Endodermal cell (in vitro differentiated cells): ENCODE measurements around the gene NKD1. TPM values are rescaled to one million over a fixed set of nuclear protein-coding genes. Genes with fewer than 3 reads are reported as not detected.
A peak's percentile ranks its signal among the peaks of the same experiment; 100 is the strongest.
"Not testable (repeated sequence)": the region's sequence is repeated elsewhere in the genome, so short reads cannot be mapped to it uniquely, and the experiment has no call there.

Source experiments
- DNase-seq: peaks from one replicate; pipeline ENCODE4 v3.0.0-alpha.2; 2017
- H3K27ac ChIP-seq: 2 replicates; pipeline ENCODE4 v1.5.1; 2013; ENCODE audit warnings: mild to moderate bottlenecking, low read depth, low read length, moderate library complexity
- H3K27me3 ChIP-seq: 2 replicates; pipeline ENCODE4 v1.6.1; 2013; ENCODE audit warnings: mild to moderate bottlenecking, low read length, moderate library complexity; ENCODE audit not compliant: insufficient read depth, control insufficient read depth, poor library complexity, severe bottlenecking
- H3K36me3 ChIP-seq: 2 replicates; pipeline ENCODE4 v1.7.0; 2013; ENCODE audit warnings: mild to moderate bottlenecking, low read length, moderate library complexity; ENCODE audit not compliant: control insufficient read depth, insufficient read depth
- H3K4me1 ChIP-seq: one replicate; pipeline ENCODE4 v1.7.0; 2013; ENCODE audit warnings: low read length; ENCODE audit not compliant: control insufficient read depth, insufficient read depth
- H3K4me3 ChIP-seq: 2 replicates; pipeline ENCODE4 v1.5.1; 2013; ENCODE audit warnings: mild to moderate bottlenecking, low read length, moderate library complexity
- H3K9ac ChIP-seq: 2 replicates; pipeline ENCODE4 v1.6.1; 2013; ENCODE audit warnings: mild to moderate bottlenecking, low read length, moderate library complexity; ENCODE audit not compliant: poor library complexity, severe bottlenecking; ENCODE audit errors: extremely low read depth
- H3K9me3 ChIP-seq: 2 replicates; pipeline ENCODE4 v1.6.1; 2013; ENCODE audit warnings: mild to moderate bottlenecking, low read length, moderate library complexity; ENCODE audit not compliant: control insufficient read depth
- H3K27ac Mint-ChIP-seq: 2 replicates; pipeline ENCODE4 v1.8.0; 2020; ENCODE audit warnings: mixed read lengths
- H3K27me3 Mint-ChIP-seq: 2 replicates; pipeline ENCODE4 v1.8.0; 2021; ENCODE audit warnings: mild to moderate bottlenecking, mixed read lengths; ENCODE audit not compliant: insufficient read depth
- H3K36me3 Mint-ChIP-seq: 2 replicates; pipeline ENCODE4 v1.8.0; 2020; ENCODE audit warnings: low read depth, mixed read lengths
- H3K4me1 Mint-ChIP-seq: 2 replicates; pipeline ENCODE4 v1.8.0; 2020; ENCODE audit warnings: mixed read lengths
- H3K4me3 Mint-ChIP-seq: 2 replicates; pipeline ENCODE4 v1.8.0; 2020; ENCODE audit warnings: mild to moderate bottlenecking, moderate library complexity, mixed read lengths
- H3K9me3 Mint-ChIP-seq: 2 replicates; pipeline ENCODE4 v1.8.0; 2020; ENCODE audit warnings: mild to moderate bottlenecking, mixed read lengths
- CTCF ChIP-seq: fragments of 200-600 bp; sonication (generic); conservative IDR thresholded peaks from 2 replicates; pipeline ENCODE4 v1.5.0; 2021; ENCODE audit warnings: antibody characterized with exemption, mild to moderate bottlenecking
- WGBS, 2 experiments: methylation state at CpG; one replicate each; pipeline versions ENCODE4 v1.1.5 to v1.1.7; 2013; ENCODE audit warnings: missing lambda C conversion rate in 2 of 2, mixed read lengths in 1 of 2; ENCODE audit not compliant: insufficient coverage in 1 of 2, insufficient read length in 1 of 2; 5-methylcytosine and 5-hydroxymethylcytosine counted together
- total RNA-seq, 2 donors: library from RNA; stranded (reverse); fragmentation: NEBNext Ultra II Directional in 1 of 2; extraction: Animal tissue kit (Norgen Biotek cat#: 25700) in 1 of 2; gene quantifications; 2 replicates in 1 of 2; 3 replicates in 1 of 2; pipeline ENCODE4 v1.2.1, GENCODE V29; 2021

The NKD1 gene
- total RNA-seq, 2 donors from 2014 or later, result 7.0 to 9.5 TPM

GRCh38 chr16:50534958-50535357 is 13.2 kb upstream of the NKD1 start:
- Histone ChIP-seq H3K9me3 (peaks cover 3% of the 10 kb centered on the region), H3K27ac (no peak overlapping the region), H3K36me3 (no peaks in the 10 kb centered on the region), H3K4me1 (no peaks in the 10 kb centered on the region), H3K4me3 (no peak overlapping the region), H3K9ac (no peak overlapping the region), H3K27me3 (no peaks in the 10 kb centered on the region)
- Mint-ChIP-seq H3K36me3 (no peaks in the 10 kb centered on the region), H3K27me3 (peaks cover 9% of the 10 kb centered on the region), H3K4me1 (peaks cover 9% of the 10 kb centered on the region), H3K27ac (no peak overlapping the region), H3K9me3 (peaks cover 9% of the 10 kb centered on the region), H3K4me3 (no peak overlapping the region)
- no peak for TF ChIP-seq CTCF
- peak; percentile 21 for DNase-seq
- WGBS, 2 experiments, result 93 to 100% methylated on average over 2 of the region's 2 CpGs

- Histone ChIP-seq H3K4me3 (no peak overlapping the region), H3K36me3 (no peaks in the 10 kb centered on the region), H3K27me3 (no peaks in the 10 kb centered on the region), H3K27ac (no peak overlapping the region), H3K9me3 (no peaks in the 10 kb centered on the region), H3K9ac (no peak overlapping the region), H3K4me1 (no peaks in the 10 kb centered on the region)
- TF ChIP-seq CTCF, result no peak
- DNase-seq, result peak; percentile 12
- 90 to 92% methylated on average over 8 to 12 of the region's 12 CpGs for WGBS, 2 experiments
- H3K36me3 Mint-ChIP-seq, result no peaks in the 10 kb centered on the region
- H3K4me1 Mint-ChIP-seq, result peaks cover 14% of the 10 kb centered on the region
- no peak overlapping the region for H3K4me3 Mint-ChIP-seq
- no peak overlapping the region for H3K27ac Mint-ChIP-seq
- H3K27me3 Mint-ChIP-seq, result peaks cover 5% of the 10 kb centered on the region
- H3K9me3 Mint-ChIP-seq, result peaks cover 3% of the 10 kb centered on the region
Measured at GRCh38 chr16:50535506-50536257, 12.5 kb upstream of the NKD1 start.

- DNase-seq, result peak; percentile 9
- peaks cover 14% of the 10 kb centered on the region for H3K4me1 Mint-ChIP-seq
- not testable (repeated sequence) for H3K4me3 ChIP-seq, H3K4me1 ChIP-seq, H3K27me3 Mint-ChIP-seq, H3K36me3 Mint-ChIP-seq, H3K9me3 Mint-ChIP-seq, H3K9ac ChIP-seq, H3K27ac ChIP-seq, H3K27ac Mint-ChIP-seq, H3K4me3 Mint-ChIP-seq, H3K27me3 ChIP-seq, H3K9me3 ChIP-seq, H3K36me3 ChIP-seq
- WGBS, 2 experiments, result 88 to 93% methylated on average over 1 to 7 of the region's 7 CpGs
Measured at GRCh38 chr16:50536258-50536645, 11.9 kb upstream of the NKD1 start.
